SK-N-SH treated with all-trans-retinoic acid at 6 μM for 48 hours (cell line): ENCODE results near the gene ERP29.

Experiments used
- ATAC-seq: fragments of 200-7000 bp; cut with Tn5 transposase; 3 replicates; pipeline ENCODE4 v1.9.1; 2020; ENCODE audit warnings: mild to moderate bottlenecking, moderate library complexity
- ARNTL ChIP-seq: fragments of 450-650 bp; formaldehyde crosslinking; IDR thresholded peaks from 2 replicates; pipeline ENCODE4 v1.5.0; 2020; ENCODE audit warnings: low read depth, mild to moderate bottlenecking, moderate library complexity, borderline replicate concordance
- BACH2 ChIP-seq: fragments of 250-450 bp; sonication (Bioruptor Pico); IDR thresholded peaks from 2 replicates; pipeline ENCODE4 v1.9.0; 2021; ENCODE audit warnings: mild to moderate bottlenecking, borderline replicate concordance
- CREB5 ChIP-seq: fragments of 250-450 bp; sonication (Bioruptor Pico); IDR thresholded peaks from 2 replicates; pipeline ENCODE4 v1.5.1; 2020; ENCODE audit warnings: low read depth, mild to moderate bottlenecking, moderate library complexity
- CSDC2 ChIP-seq: fragments of 250-450 bp; sonication (Bioruptor Pico); IDR thresholded peaks from 2 replicates; pipeline ENCODE4 v1.5.0; 2020; ENCODE audit warnings: mild to moderate bottlenecking, moderate library complexity
- CSRNP3 ChIP-seq: fragments of 250-450 bp; sonication (Bioruptor Pico); IDR thresholded peaks from 2 replicates; pipeline ENCODE4 v1.5.1; 2021; ENCODE audit warnings: mild to moderate bottlenecking, moderate library complexity
- ESRRG ChIP-seq: fragments of 250-450 bp; sonication (Bioruptor Pico); IDR thresholded peaks from 2 replicates; pipeline ENCODE4 v1.6.1; 2021; ENCODE audit warnings: mild to moderate bottlenecking
- ISL1 ChIP-seq: fragments of 250-450 bp; sonication (Bioruptor Pico); IDR thresholded peaks from 2 replicates; pipeline ENCODE4 v2.1.2; 2022; ENCODE audit warnings: mild to moderate bottlenecking, moderate library complexity
- OSR1 ChIP-seq: fragments of 250-450 bp; sonication (Bioruptor Pico); IDR thresholded peaks from 2 replicates; pipeline ENCODE4 v1.8.0; 2022; ENCODE audit warnings: moderate library complexity, mild to moderate bottlenecking, inconsistent platforms
- PATZ1 ChIP-seq: fragments of 250-450 bp; sonication (Bioruptor Pico); IDR thresholded peaks from 2 replicates; pipeline ENCODE4 v1.8.0; 2020; ENCODE audit warnings: mild to moderate bottlenecking, moderate library complexity, borderline replicate concordance
- POU6F1 ChIP-seq: fragments of 250-450 bp; sonication (Bioruptor Pico); IDR thresholded peaks from 2 replicates; pipeline ENCODE4 v1.8.0; 2021; ENCODE audit warnings: low read depth, mild to moderate bottlenecking, moderate library complexity, borderline replicate concordance
- PPARA ChIP-seq: fragments of 250-450 bp; sonication (Bioruptor Pico); IDR thresholded peaks from 2 replicates; pipeline ENCODE4 v1.5.0; 2020; ENCODE audit warnings: mild to moderate bottlenecking, borderline replicate concordance
- SNAI2 ChIP-seq: fragments of 250-450 bp; sonication (Bioruptor Pico); IDR thresholded peaks from 2 replicates; pipeline ENCODE4 v1.5.0; 2020; ENCODE audit warnings: mild to moderate bottlenecking, moderate library complexity
- TCF4 ChIP-seq: fragments of 250-450 bp; sonication (Bioruptor Pico); IDR thresholded peaks from 2 replicates; pipeline ENCODE4 v1.8.0; 2021; ENCODE audit warnings: mild to moderate bottlenecking, moderate library complexity, borderline replicate concordance
- TOX ChIP-seq: fragments of 250-450 bp; sonication (Bioruptor Pico); IDR thresholded peaks from 2 replicates; pipeline ENCODE4 v1.8.0; 2021; ENCODE audit warnings: mild to moderate bottlenecking, moderate library complexity, borderline replicate concordance
- TSHZ2 ChIP-seq: fragments of 250-450 bp; sonication (Bioruptor Pico); IDR thresholded peaks from 2 replicates; pipeline ENCODE4 v1.5.0; 2020; ENCODE audit warnings: mild to moderate bottlenecking, moderate library complexity
- ZC3H10 ChIP-seq: fragments of 250-450 bp; sonication (Bioruptor Pico); IDR thresholded peaks from 2 replicates; pipeline ENCODE4 v1.5.1; 2021; ENCODE audit warnings: mild to moderate bottlenecking, moderate library complexity
- ZFP3 ChIP-seq: fragments of 250-450 bp; sonication (Bioruptor Pico); IDR thresholded peaks from 2 replicates; pipeline ENCODE4 v1.5.0; 2020; ENCODE audit warnings: mild to moderate bottlenecking, moderate library complexity
- ZFP30 ChIP-seq: fragments of 450-650 bp; formaldehyde crosslinking; IDR thresholded peaks from 2 replicates; pipeline ENCODE4 v1.5.0; 2022; ENCODE audit warnings: mild to moderate bottlenecking, moderate library complexity
- ZNF565 ChIP-seq: fragments of 450-650 bp; formaldehyde crosslinking; conservative IDR thresholded peaks from 2 replicates; pipeline ENCODE4 v1.5.0; 2020; ENCODE audit warnings: low read depth, mild to moderate bottlenecking, moderate library complexity
- ZNF8 ChIP-seq: fragments of 450-650 bp; formaldehyde crosslinking; IDR thresholded peaks from 2 replicates; pipeline ENCODE4 v1.5.0; 2020; ENCODE audit warnings: mild to moderate bottlenecking, moderate library complexity

Gene ERP29

GRCh38 chr12:111976860-111977259 is 36.4 kb upstream of the ERP29 start:
- ATAC-seq, result no peak
- TF ChIP-seq ISL1 (CRISPR knock-in tag), result no peak
- TF ChIP-seq ESRRG (CRISPR knock-in tag), result no peak
- TF ChIP-seq TSHZ2 (CRISPR knock-in tag), result no peak
- TF ChIP-seq ZFP3 (CRISPR knock-in tag), result no peak
- TF ChIP-seq CREB5 (CRISPR knock-in tag), result no peak
- no peak for TF ChIP-seq PPARA (CRISPR knock-in tag)
- no peak for TF ChIP-seq SNAI2 (CRISPR knock-in tag)
- no peak for TF ChIP-seq TOX (CRISPR knock-in tag)
- no peak for TF ChIP-seq CSDC2 (CRISPR knock-in tag)
- no peak for TF ChIP-seq ARNTL (CRISPR knock-in tag)
- no peak for TF ChIP-seq ZNF565
- no peak for TF ChIP-seq POU6F1 (CRISPR knock-in tag)
- no peak for TF ChIP-seq PATZ1
- TF ChIP-seq CSRNP3 (CRISPR knock-in tag), result no peak
- no peak for TF ChIP-seq ZFP30 (CRISPR knock-in tag)
- no peak for TF ChIP-seq BACH2 (CRISPR knock-in tag)
- no peak for TF ChIP-seq TCF4 (CRISPR knock-in tag)
- TF ChIP-seq ZNF8 (CRISPR knock-in tag), result no peak
- TF ChIP-seq OSR1 (CRISPR knock-in tag), result no peak
- no peak for TF ChIP-seq ZC3H10

- ATAC-seq, result no peak
- no peak for TF ChIP-seq POU6F1 (CRISPR knock-in tag)
- TF ChIP-seq CREB5 (CRISPR knock-in tag), result no peak
- no peak for TF ChIP-seq TCF4 (CRISPR knock-in tag)
- TF ChIP-seq PPARA (CRISPR knock-in tag), result no peak
- TF ChIP-seq ZNF565, result no peak
- no peak for TF ChIP-seq SNAI2 (CRISPR knock-in tag)
Measured at GRCh38 chr12:111978545-111978944, 34.7 kb upstream of the ERP29 start.
